Measurements from ENCODE around the gene RAB11FIP4. TPM values are rescaled to one million over a fixed set of nuclear protein-coding genes. Genes with fewer than 3 reads are reported as not detected.

The RAB11FIP4 gene
- total and polyA plus RNA-seq, 2 of the 13 experiments (the other 11 are each of a cell fraction or from before 2014, with no cell fraction given), result 28.0 to 89.3 TPM

DNA sequence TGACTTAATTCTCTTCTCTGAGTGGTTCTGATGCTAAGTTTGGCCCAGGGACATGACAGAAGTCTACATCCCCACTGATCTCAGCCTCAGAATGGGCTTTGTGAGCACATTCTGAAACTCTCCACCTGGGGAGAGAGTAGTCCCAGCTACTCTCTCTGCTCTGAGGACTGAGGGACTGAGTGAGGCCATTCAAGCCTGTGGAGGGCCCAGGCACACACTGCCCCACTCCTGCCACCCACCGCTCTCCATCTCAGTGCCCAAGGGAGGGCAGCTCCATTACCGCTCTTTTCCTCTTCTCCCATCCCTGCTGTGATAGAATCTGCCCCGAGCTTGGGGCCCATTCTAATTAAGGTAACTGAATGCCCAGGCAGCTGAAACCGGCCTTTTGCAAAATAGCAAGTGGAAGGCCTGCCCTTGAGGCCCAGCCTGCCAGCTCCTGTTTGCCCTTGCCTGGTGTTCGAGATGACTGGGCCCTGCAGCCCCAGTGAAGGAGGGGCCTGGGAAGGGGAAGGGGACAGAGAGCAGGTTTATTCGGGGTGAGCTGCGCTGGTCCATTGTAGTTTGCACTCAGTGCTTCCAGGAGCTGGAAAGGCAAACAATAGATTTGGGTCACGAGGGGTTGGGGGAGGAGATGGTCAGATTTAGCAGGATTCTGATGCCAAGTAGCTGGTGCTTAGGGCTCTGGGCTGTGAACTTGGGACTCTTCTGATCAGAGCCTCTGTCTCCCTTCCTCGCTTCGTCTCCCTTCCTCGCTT is 76.2 kb downstream of the RAB11FIP4 start (continued):
- TF ChIP-seq FOXC1 (CRISPR knock-in tag; IDR thresholded peaks at IDR 0.05; ENCODE audit: borderline replicate concordance) (peak; percentile 51), ZFP62 (CRISPR knock-in tag; IDR thresholded peaks at IDR 0.05) (no peak), PHF5A (CRISPR knock-in tag; IDR thresholded peaks at IDR 0.05; ENCODE audit: low read depth, unreplicated experiment) (no peak), ZNF841 (CRISPR knock-in tag; IDR thresholded peaks at IDR 0.05; ENCODE audit: borderline replicate concordance) (no peak), SYNCRIP (IDR thresholded peaks at IDR 0.05; ENCODE audit: insufficient read depth, low read depth, low read length) (no peak), ASH2L (IDR thresholded peaks at IDR 0.05; ENCODE audit: insufficient read length, low read depth, low read length) (no peak), LCORL (IDR thresholded peaks at IDR 0.05) (no peak), LCORL (CRISPR knock-in tag; IDR thresholded peaks at IDR 0.05) (peak; percentile 97), CENPX (CRISPR knock-in tag; IDR thresholded peaks at IDR 0.05) (no peak), DPF2 (CRISPR knock-in tag; IDR thresholded peaks at IDR 0.05; ENCODE audit: borderline replicate concordance, low read depth) (no peak), HNF4G (IDR thresholded peaks at IDR 0.05; ENCODE audit: borderline replicate concordance, low read depth, low read length) (peak; percentile 78), HNF4G (CRISPR knock-in tag; IDR thresholded peaks at IDR 0.05; ENCODE audit: borderline replicate concordance, low read depth) (no peak), TAF1 (CRISPR knock-in tag; IDR thresholded peaks at IDR 0.05) (0 out of 2 replicates have a peak, but pooled peaks have one; percentile 17), WIZ (CRISPR knock-in tag; IDR thresholded peaks at IDR 0.05) (no peak), FLYWCH1 (CRISPR knock-in tag; IDR thresholded peaks at IDR 0.05) (no peak), TBX2 (CRISPR knock-in tag; IDR thresholded peaks at IDR 0.05; ENCODE audit: borderline replicate concordance) (peak; percentile 74), CHD2 (IDR thresholded peaks at IDR 0.05; ENCODE audit: low read depth, low read length) (no peak), ZMYM2 (CRISPR knock-in tag; IDR thresholded peaks at IDR 0.05) (no peak)
- TF ChIP-seq, protein P1, sequence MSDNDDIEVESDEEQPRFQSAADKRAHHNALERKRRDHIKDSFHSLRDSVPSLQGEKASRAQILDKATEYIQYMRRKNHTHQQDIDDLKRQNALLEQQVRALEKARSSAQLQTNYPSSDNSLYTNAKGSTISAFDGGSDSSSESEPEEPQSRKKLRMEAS (IDR thresholded peaks at IDR 0.05), result peak; percentile 33; the same call in 1 of the 2 replicates
- TF ChIP-seq, protein P2, sequence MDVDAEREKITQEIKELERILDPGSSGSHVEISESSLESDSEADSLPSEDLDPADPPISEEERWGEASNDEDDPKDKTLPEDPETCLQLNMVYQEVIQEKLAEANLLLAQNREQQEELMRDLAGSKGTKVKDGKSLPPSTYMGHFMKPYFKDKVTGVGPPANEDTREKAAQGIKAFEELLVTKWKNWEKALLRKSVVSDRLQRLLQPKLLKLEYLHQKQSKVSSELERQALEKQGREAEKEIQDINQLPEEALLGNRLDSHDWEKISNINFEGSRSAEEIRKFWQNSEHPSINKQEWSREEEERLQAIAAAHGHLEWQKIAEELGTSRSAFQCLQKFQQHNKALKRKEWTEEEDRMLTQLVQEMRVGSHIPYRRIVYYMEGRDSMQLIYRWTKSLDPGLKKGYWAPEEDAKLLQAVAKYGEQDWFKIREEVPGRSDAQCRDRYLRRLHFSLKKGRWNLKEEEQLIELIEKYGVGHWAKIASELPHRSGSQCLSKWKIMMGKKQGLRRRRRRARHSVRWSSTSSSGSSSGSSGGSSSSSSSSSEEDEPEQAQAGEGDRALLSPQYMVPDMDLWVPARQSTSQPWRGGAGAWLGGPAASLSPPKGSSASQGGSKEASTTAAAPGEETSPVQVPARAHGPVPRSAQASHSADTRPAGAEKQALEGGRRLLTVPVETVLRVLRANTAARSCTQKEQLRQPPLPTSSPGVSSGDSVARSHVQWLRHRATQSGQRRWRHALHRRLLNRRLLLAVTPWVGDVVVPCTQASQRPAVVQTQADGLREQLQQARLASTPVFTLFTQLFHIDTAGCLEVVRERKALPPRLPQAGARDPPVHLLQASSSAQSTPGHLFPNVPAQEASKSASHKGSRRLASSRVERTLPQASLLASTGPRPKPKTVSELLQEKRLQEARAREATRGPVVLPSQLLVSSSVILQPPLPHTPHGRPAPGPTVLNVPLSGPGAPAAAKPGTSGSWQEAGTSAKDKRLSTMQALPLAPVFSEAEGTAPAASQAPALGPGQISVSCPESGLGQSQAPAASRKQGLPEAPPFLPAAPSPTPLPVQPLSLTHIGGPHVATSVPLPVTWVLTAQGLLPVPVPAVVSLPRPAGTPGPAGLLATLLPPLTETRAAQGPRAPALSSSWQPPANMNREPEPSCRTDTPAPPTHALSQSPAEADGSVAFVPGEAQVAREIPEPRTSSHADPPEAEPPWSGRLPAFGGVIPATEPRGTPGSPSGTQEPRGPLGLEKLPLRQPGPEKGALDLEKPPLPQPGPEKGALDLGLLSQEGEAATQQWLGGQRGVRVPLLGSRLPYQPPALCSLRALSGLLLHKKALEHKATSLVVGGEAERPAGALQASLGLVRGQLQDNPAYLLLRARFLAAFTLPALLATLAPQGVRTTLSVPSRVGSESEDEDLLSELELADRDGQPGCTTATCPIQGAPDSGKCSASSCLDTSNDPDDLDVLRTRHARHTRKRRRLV (CRISPR knock-in tag; IDR thresholded peaks at IDR 0.05), result no peak
- TF ChIP-seq, protein P3, sequence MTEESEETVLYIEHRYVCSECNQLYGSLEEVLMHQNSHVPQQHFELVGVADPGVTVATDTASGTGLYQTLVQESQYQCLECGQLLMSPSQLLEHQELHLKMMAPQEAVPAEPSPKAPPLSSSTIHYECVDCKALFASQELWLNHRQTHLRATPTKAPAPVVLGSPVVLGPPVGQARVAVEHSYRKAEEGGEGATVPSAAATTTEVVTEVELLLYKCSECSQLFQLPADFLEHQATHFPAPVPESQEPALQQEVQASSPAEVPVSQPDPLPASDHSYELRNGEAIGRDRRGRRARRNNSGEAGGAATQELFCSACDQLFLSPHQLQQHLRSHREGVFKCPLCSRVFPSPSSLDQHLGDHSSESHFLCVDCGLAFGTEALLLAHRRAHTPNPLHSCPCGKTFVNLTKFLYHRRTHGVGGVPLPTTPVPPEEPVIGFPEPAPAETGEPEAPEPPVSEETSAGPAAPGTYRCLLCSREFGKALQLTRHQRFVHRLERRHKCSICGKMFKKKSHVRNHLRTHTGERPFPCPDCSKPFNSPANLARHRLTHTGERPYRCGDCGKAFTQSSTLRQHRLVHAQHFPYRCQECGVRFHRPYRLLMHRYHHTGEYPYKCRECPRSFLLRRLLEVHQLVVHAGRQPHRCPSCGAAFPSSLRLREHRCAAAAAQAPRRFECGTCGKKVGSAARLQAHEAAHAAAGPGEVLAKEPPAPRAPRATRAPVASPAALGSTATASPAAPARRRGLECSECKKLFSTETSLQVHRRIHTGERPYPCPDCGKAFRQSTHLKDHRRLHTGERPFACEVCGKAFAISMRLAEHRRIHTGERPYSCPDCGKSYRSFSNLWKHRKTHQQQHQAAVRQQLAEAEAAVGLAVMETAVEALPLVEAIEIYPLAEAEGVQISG (CRISPR knock-in tag; IDR thresholded peaks at IDR 0.05), result peak; percentile 44; the same call in 1 of the 2 replicates

All from HepG2 (cell line).